HepG2 (cell line): ENCODE results near the gene PIGN. TPM values are rescaled to one million over a fixed set of nuclear protein-coding genes. Genes with fewer than 3 reads are reported as not detected.

Experiments used
- GTF3A ChIP-seq: sonication (generic); formaldehyde crosslinking; conservative IDR thresholded peaks from 2 replicates; pipeline ENCODE4 v1.4.0; 2020; ENCODE audit warnings: mild to moderate bottlenecking, missing genetic modification reagents
- ISL2 ChIP-seq: sonication (generic); formaldehyde crosslinking; IDR thresholded peaks from 2 replicates; pipeline ENCODE4 v1.5.0; 2020; ENCODE audit warnings: missing genetic modification reagents
- MED8 ChIP-seq: sonication (generic); formaldehyde crosslinking; IDR thresholded peaks from 2 replicates; pipeline ENCODE4 v1.8.1; 2023; ENCODE audit warnings: mild to moderate bottlenecking, missing genetic modification reagents; ENCODE audit not compliant: insufficient replicate concordance
- NR2F2 ChIP-seq: IDR thresholded peaks from 2 replicates; pipeline ENCODE4 v1.6.1; 2012; ENCODE audit warnings: low read depth, inconsistent platforms, borderline replicate concordance
- PLSCR1 ChIP-seq: sonication (generic); formaldehyde crosslinking; IDR thresholded peaks from 2 replicates; pipeline ENCODE4 v1.5.0; 2020; ENCODE audit warnings: missing genetic modification reagents, mild to moderate bottlenecking, borderline replicate concordance
- POLR2AphosphoS5 ChIP-seq: IDR thresholded peaks from 2 replicates; pipeline ENCODE4 v1.6.1; 2012; ENCODE audit warnings: low read depth, low read length
- SMC3 ChIP-seq: IDR thresholded peaks from 2 replicates; pipeline ENCODE4 v1.6.1; 2011; ENCODE audit warnings: low read length, improper control_type of control experiment
- ZBTB1 ChIP-seq: sonication (generic); formaldehyde crosslinking; IDR thresholded peaks from 2 replicates; pipeline ENCODE4 v1.4.0; 2020; ENCODE audit warnings: missing genetic modification reagents, borderline replicate concordance
- ZNF142 ChIP-seq: sonication (generic); formaldehyde crosslinking; IDR thresholded peaks from 2 replicates; pipeline ENCODE4 v1.4.0; 2020; ENCODE audit warnings: missing genetic modification reagents
- ZNF225 ChIP-seq: sonication (generic); formaldehyde crosslinking; IDR thresholded peaks from 2 replicates; pipeline ENCODE4 v1.4.0; 2020; ENCODE audit warnings: mild to moderate bottlenecking, missing genetic modification reagents
- ZNF317 ChIP-seq: sonication (generic); formaldehyde crosslinking; IDR thresholded peaks from 2 replicates; pipeline ENCODE4 v1.5.0; 2020; ENCODE audit warnings: mild to moderate bottlenecking, missing genetic modification reagents
- ZNF337 ChIP-seq: sonication (generic); formaldehyde crosslinking; IDR thresholded peaks from 2 replicates; pipeline ENCODE4 v1.5.1; 2020; ENCODE audit warnings: missing genetic modification reagents, low read depth, mild to moderate bottlenecking, borderline replicate concordance
- ZNF407 ChIP-seq: sonication (generic); formaldehyde crosslinking; IDR thresholded peaks from one replicate; pipeline ENCODE4 v1.5.1; 2020; ENCODE audit warnings: mild to moderate bottlenecking, missing genetic modification reagents; ENCODE audit errors: not compliant biosample characterization
- ZNF776 ChIP-seq: sonication (generic); formaldehyde crosslinking; IDR thresholded peaks from 2 replicates; pipeline ENCODE4 v1.4.0; 2020; ENCODE audit warnings: mild to moderate bottlenecking, missing genetic modification reagents
- polyA plus RNA-seq, 8 experiments: library from polyadenylated mRNA; depleted of rRNA in 3 of 8; stranded (reverse) in 7 of 8; unstranded in 1 of 8; fragments of >200 nt; fragmentation: Illumina TruSeq in 4 of 8; extraction: Trizol in 4 of 8; gene quantifications; 2 replicates each; pipeline versions ENCODE4 v1.2.1 to v1.2.3, GENCODE V29; 2011 to 2016; ENCODE audit warnings: low read depth in 4 of 8, missing spikeins in 1 of 8, mixed read lengths in 1 of 8; ENCODE audit not compliant: insufficient read depth in 1 of 8
- total RNA-seq, 5 experiments: library from RNA; depleted of rRNA; stranded (reverse); fragments of >200 nt; fragmentation: Illumina TruSeq; extraction: Trizol; gene quantifications; 2 replicates each; pipeline ENCODE4 v1.2.3, GENCODE V29; 2016; ENCODE audit warnings: low read depth in 1 of 5

The PIGN gene
- total and polyA plus RNA-seq, 2 of the 13 experiments (the other 11 are each of a cell fraction or from before 2014, with no cell fraction given): 15.5 to 33.6 TPM

DNA sequence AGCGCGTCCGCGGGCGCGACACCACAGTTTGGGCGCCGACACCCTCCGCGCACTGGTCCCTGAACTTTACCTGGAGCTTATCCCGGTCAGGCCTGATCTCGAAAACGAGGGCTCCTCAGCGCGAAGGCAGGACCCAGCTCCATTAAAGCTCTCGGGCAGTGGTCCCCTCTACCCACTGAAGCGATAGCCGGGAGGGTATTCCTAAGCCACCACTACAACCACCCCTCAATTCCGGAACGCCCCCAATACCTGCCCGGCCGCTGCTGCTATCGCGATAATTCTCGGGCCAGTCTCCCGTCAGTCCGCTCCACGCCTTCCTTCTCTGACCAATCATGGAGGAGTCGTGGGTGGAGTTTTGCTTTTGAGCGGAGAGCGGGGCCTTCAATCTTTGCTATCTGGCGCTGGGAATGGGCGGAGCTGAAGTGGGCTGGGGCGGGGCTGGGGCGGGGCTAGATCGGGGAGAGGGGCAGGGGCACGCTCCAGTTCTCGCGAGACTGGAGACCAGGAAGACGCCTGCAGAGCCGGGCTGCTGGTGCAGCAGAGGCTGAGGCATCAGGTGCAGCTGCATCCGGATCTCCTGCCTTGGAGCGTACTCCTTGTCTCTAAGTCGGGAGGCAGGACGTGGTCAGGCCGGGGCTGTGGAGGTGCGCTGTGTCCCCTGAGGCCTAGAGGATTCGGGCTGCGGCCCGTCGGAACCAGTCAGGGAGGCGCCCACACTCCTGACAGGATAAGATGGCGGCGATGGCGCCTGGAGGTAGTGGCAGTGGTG, at the start of gene PIGN, which contains the start of gene RELCH (continued):
- TF ChIP-seq ZNF407 (CRISPR knock-in tag) (no peak), POLR2AphosphoS5 (peak; percentile 74), ZNF225 (no peak), ZBTB1 (CRISPR knock-in tag) (no peak), PLSCR1 (CRISPR knock-in tag) (no peak), ZNF776 (CRISPR knock-in tag) (peak; percentile 30; the same call in 1 of the 2 replicates), ZNF317 (CRISPR knock-in tag) (peak; percentile 38; the same call in 1 of the 2 replicates), MED8 (no peak), ZNF337 (no peak), NR2F2 (no peak), ISL2 (CRISPR knock-in tag) (no peak; the same call in 1 of the 2 replicates), SMC3 (no peak), GTF3A (CRISPR knock-in tag) (no peak), ZNF142 (CRISPR knock-in tag) (0 out of 2 replicates have a peak, but pooled peaks have one; percentile 39)
